T-helper 1 cell treated with Interleukin-12 subunit alpha and Interleukin-12 subunit beta and Interleukin-4 antibody, amounts not matched to agents 30 μg/mL and 1 μg/mL, for 36 hours (primary cell): Measurements from ENCODE around the gene CACNG4.

ENCODE experiments used
- H3K27ac Mint-ChIP-seq: one replicate; pipeline ENCODE4 v1.8.0; 2021; ENCODE audit warnings: mild to moderate bottlenecking, mixed read lengths
- H3K27me3 Mint-ChIP-seq: one replicate; pipeline ENCODE4 v1.8.0; 2021; ENCODE audit warnings: low read depth, mixed read lengths
- H3K36me3 Mint-ChIP-seq: one replicate; pipeline ENCODE4 v1.8.0; 2021; ENCODE audit warnings: low read depth, mixed read lengths
- H3K4me1 Mint-ChIP-seq: one replicate; pipeline ENCODE4 v1.8.0; 2021; ENCODE audit warnings: low read depth, mixed read lengths
- H3K4me3 Mint-ChIP-seq: one replicate; pipeline ENCODE4 v1.8.0; 2021; ENCODE audit warnings: mild to moderate bottlenecking, moderate library complexity, mixed read lengths
- H3K9me3 Mint-ChIP-seq: one replicate; pipeline ENCODE4 v1.8.0; 2021; ENCODE audit warnings: mixed read lengths

CACNG4 gene

GRCh38 chr17:66950886-66951604 is 13.5 kb upstream of the CACNG4 start:
- H3K27ac Mint-ChIP-seq = no peak overlapping the region
- H3K4me1 Mint-ChIP-seq = no peaks in the 10 kb centered on the region
- H3K36me3 Mint-ChIP-seq = no peaks in the 10 kb centered on the region

GRCh38 chr17:66951605-66951953 is 12.9 kb upstream of the CACNG4 start:
- Mint-ChIP-seq H3K36me3 (no peaks in the 10 kb centered on the region), H3K27me3 (peaks cover 26% of the 10 kb centered on the region), H3K27ac (no peak overlapping the region), H3K9me3 (no peaks in the 10 kb centered on the region), H3K4me1 (no peaks in the 10 kb centered on the region), H3K4me3 (no peak overlapping the region)

More at GRCh38 chr17:66950886-66951604, 13.5 kb upstream of the CACNG4 start:
- Mint-ChIP-seq H3K9me3 (no peaks in the 10 kb centered on the region), H3K4me3 (no peak overlapping the region), H3K27me3 (peaks cover 31% of the 10 kb centered on the region)

- H3K4me1 Mint-ChIP-seq = no peaks in the 10 kb centered on the region
- no peaks in the 10 kb centered on the region for H3K36me3 Mint-ChIP-seq
- no peaks in the 10 kb centered on the region for H3K9me3 Mint-ChIP-seq
- H3K27ac Mint-ChIP-seq = no peak overlapping the region
- peaks cover 22% of the 10 kb centered on the region for H3K27me3 Mint-ChIP-seq
- H3K4me3 Mint-ChIP-seq = no peak overlapping the region
Measured at GRCh38 chr17:66952031-66952524, 12.4 kb upstream of the CACNG4 start.

- Mint-ChIP-seq H3K9me3 (no peaks in the 10 kb centered on the region), H3K36me3 (no peaks in the 10 kb centered on the region), H3K4me1 (no peaks in the 10 kb centered on the region), H3K27me3 (peaks cover 22% of the 10 kb centered on the region), H3K27ac (no peak overlapping the region), H3K4me3 (no peak overlapping the region)
Measured at GRCh38 chr17:66952681-66953629, 11.6 kb upstream of the CACNG4 start.

GRCh38 chr17:66953630-66954020 is 10.9 kb upstream of the CACNG4 start:
- Mint-ChIP-seq H3K27ac (no peak overlapping the region), H3K36me3 (no peaks in the 10 kb centered on the region), H3K4me3 (no peak overlapping the region), H3K9me3 (no peaks in the 10 kb centered on the region), H3K27me3 (peaks cover 16% of the 10 kb centered on the region), H3K4me1 (no peaks in the 10 kb centered on the region)

- peaks cover 16% of the 10 kb centered on the region for H3K27me3 Mint-ChIP-seq
- no peaks in the 10 kb centered on the region for H3K4me1 Mint-ChIP-seq
- no peak overlapping the region for H3K27ac Mint-ChIP-seq
- H3K9me3 Mint-ChIP-seq = no peaks in the 10 kb centered on the region
- no peaks in the 10 kb centered on the region for H3K36me3 Mint-ChIP-seq
- H3K4me3 Mint-ChIP-seq = no peak overlapping the region
Measured at GRCh38 chr17:66954632-66955031, 9.9 kb upstream of the CACNG4 start.

- H3K4me3 Mint-ChIP-seq = no peak overlapping the region
- no peaks in the 10 kb centered on the region for H3K4me1 Mint-ChIP-seq
- H3K27me3 Mint-ChIP-seq = peaks cover 12% of the 10 kb centered on the region
- H3K27ac Mint-ChIP-seq = no peak overlapping the region
- no peaks in the 10 kb centered on the region for H3K9me3 Mint-ChIP-seq
- H3K36me3 Mint-ChIP-seq = no peaks in the 10 kb centered on the region
Measured at GRCh38 chr17:66955821-66956220, 8.7 kb upstream of the CACNG4 start.

- Mint-ChIP-seq H3K4me3 (no peak overlapping the region), H3K36me3 (no peaks in the 10 kb centered on the region), H3K4me1 (no peaks in the 10 kb centered on the region), H3K9me3 (no peaks in the 10 kb centered on the region), H3K27me3 (peaks cover 10% of the 10 kb centered on the region), H3K27ac (no peak overlapping the region)
Measured at GRCh38 chr17:66956941-66957340, 7.6 kb upstream of the CACNG4 start.

- H3K27ac Mint-ChIP-seq = no peak overlapping the region
- peaks cover 14% of the 10 kb centered on the region for H3K27me3 Mint-ChIP-seq
- H3K36me3 Mint-ChIP-seq = no peaks in the 10 kb centered on the region
- no peaks in the 10 kb centered on the region for H3K4me1 Mint-ChIP-seq
- H3K4me3 Mint-ChIP-seq = no peak overlapping the region
- no peaks in the 10 kb centered on the region for H3K9me3 Mint-ChIP-seq
Measured at GRCh38 chr17:66957343-66957742, 7.2 kb upstream of the CACNG4 start.

GRCh38 chr17:66957951-66958579 is 6.4 kb upstream of the CACNG4 start:
- Mint-ChIP-seq H3K9me3 (no peaks in the 10 kb centered on the region), H3K27ac (no peak overlapping the region), H3K4me1 (no peaks in the 10 kb centered on the region), H3K36me3 (no peaks in the 10 kb centered on the region), H3K27me3 (peaks cover 21% of the 10 kb centered on the region), H3K4me3 (no peak overlapping the region)

- H3K27ac Mint-ChIP-seq = no peak overlapping the region
- no peak overlapping the region for H3K4me3 Mint-ChIP-seq
- H3K4me1 Mint-ChIP-seq = no peaks in the 10 kb centered on the region
- H3K9me3 Mint-ChIP-seq = no peaks in the 10 kb centered on the region
- H3K27me3 Mint-ChIP-seq = peaks cover 32% of the 10 kb centered on the region
- no peaks in the 10 kb centered on the region for H3K36me3 Mint-ChIP-seq
Measured at GRCh38 chr17:66959641-66960375, 4.7 kb upstream of the CACNG4 start.

GRCh38 chr17:66960613-66961012 is 3.9 kb upstream of the CACNG4 start:
- H3K36me3 Mint-ChIP-seq = no peaks in the 10 kb centered on the region

GRCh38 chr17:66963521-66963908 is 992 bp upstream of the CACNG4 start:
- H3K36me3 Mint-ChIP-seq = no peaks in the 10 kb centered on the region
- H3K27ac Mint-ChIP-seq = no peak overlapping the region
- peaks cover 57% of the 10 kb centered on the region for H3K27me3 Mint-ChIP-seq
- H3K4me3 Mint-ChIP-seq = no peak overlapping the region
- peaks cover 4% of the 10 kb centered on the region for H3K4me1 Mint-ChIP-seq
- no peaks in the 10 kb centered on the region for H3K9me3 Mint-ChIP-seq

More at GRCh38 chr17:66960613-66961012, 3.9 kb upstream of the CACNG4 start:
- Mint-ChIP-seq H3K4me1 (no peaks in the 10 kb centered on the region), H3K27ac (no peak overlapping the region), H3K27me3 (peaks cover 33% of the 10 kb centered on the region), H3K9me3 (no peaks in the 10 kb centered on the region), H3K4me3 (no peak overlapping the region)
